HCT116 (cell line): ENCODE data around the gene NAA25.

Experiments
- CTCF ChIP-seq, 3 experiments: fragments of 200-600 bp in 1 of 3; sonication (generic) in 1 of 3; IDR thresholded peaks in 2 of 3; conservative IDR thresholded peaks in 1 of 3; 2 replicates each; pipeline ENCODE4 v1.5.1; 2012 to 2017; ENCODE audit warnings: low read depth in 2 of 3, low read length in 2 of 3, antibody characterized with exemption in 1 of 3, borderline replicate concordance in 1 of 3, control low read depth in 1 of 3, mild to moderate bottlenecking in 1 of 3, mixed read lengths in 1 of 3, mixed run types in 1 of 3, moderate library complexity in 1 of 3; ENCODE audit not compliant: insufficient read depth in 1 of 3
- ELF1 ChIP-seq: IDR thresholded peaks from 2 replicates; pipeline ENCODE4 v1.6.1; 2012; ENCODE audit warnings: low read depth, borderline replicate concordance
- FOSL1 ChIP-seq: IDR thresholded peaks from 2 replicates; pipeline ENCODE4 v1.6.1; 2012; ENCODE audit warnings: low read depth
- MAX ChIP-seq: IDR thresholded peaks from 2 replicates; pipeline ENCODE4 v1.6.1; 2012
- POLR2A ChIP-seq: IDR thresholded peaks from 2 replicates; pipeline ENCODE4 v1.7.0; 2011; ENCODE audit warnings: borderline replicate concordance; ENCODE audit not compliant: insufficient read depth, insufficient read length; ENCODE audit errors: extremely low read depth
- REST ChIP-seq: IDR thresholded peaks from 2 replicates; pipeline ENCODE4 v1.6.1; 2012; ENCODE audit warnings: low read depth
- SIN3A ChIP-seq: IDR thresholded peaks from 2 replicates; pipeline ENCODE4 v1.6.1; 2012; ENCODE audit warnings: low read depth
- SP1 ChIP-seq: IDR thresholded peaks from 2 replicates; pipeline ENCODE4 v1.6.1; 2012; ENCODE audit warnings: low read depth
- ZNF274 ChIP-seq: fragments of 200-500 bp; sonication (Bioruptor generic); IDR thresholded peaks from 2 replicates; pipeline ENCODE4 v1.6.1; 2014; ENCODE audit warnings: mild to moderate bottlenecking, low read depth, low read length, inconsistent platforms

GRCh38 chr12:112005419-112006395, 102.9 kb downstream of the NAA25 start:
- TF ChIP-seq POLR2A, result no peak
- TF ChIP-seq SIN3A, result no peak
- no peak for TF ChIP-seq CTCF (IDR thresholded peaks at IDR 0.05 in 2 of 3, conservative IDR thresholded peaks at IDR 0.05 in 1 of 3; ENCODE audit: borderline replicate concordance in 1 of 3, insufficient read depth in 1 of 3, low read depth in 2 of 3, low read length in 2 of 3)
- TF ChIP-seq ZNF274, result no peak
- TF ChIP-seq SP1, result no peak
- TF ChIP-seq ELF1, result no peak
- TF ChIP-seq REST, result no peak
- no peak for TF ChIP-seq MAX
- TF ChIP-seq FOSL1, result no peak
